Stomach (tissue), 4 donors: ENCODE results near the gene NUTF2.

ENCODE experiments used
- CTCF ChIP-seq, 7 experiments: fragments of 450-650 bp in 4 of 7; fragments of 200-600 bp in 3 of 7; sonication (generic) in 3 of 7; IDR thresholded peaks; one replicate each; pipeline ENCODE4 v1.5.1; 2016 to 2019; ENCODE audit warnings: antibody characterized with exemption in 7 of 7, control low read depth in 2 of 7, mild to moderate bottlenecking in 1 of 7
- POLR2A ChIP-seq, 4 donors: fragments of 450-650 bp; IDR thresholded peaks; one replicate each; pipeline ENCODE4 v1.6.1; 2016; ENCODE audit warnings: antibody characterized with exemption in 4 of 4, control low read depth in 2 of 4, mild to moderate bottlenecking in 1 of 4, moderate library complexity in 1 of 4
- POLR2AphosphoS5 ChIP-seq, 3 donors: sonication (generic); formaldehyde crosslinking; IDR thresholded peaks; one replicate each; pipeline ENCODE4 v1.6.1; 2016; ENCODE audit warnings: antibody characterized with exemption in 3 of 3

GRCh38 chr16:67884684-67885083 lies 38.0 kb downstream of the NUTF2 start, which contains the start of gene NRN1L:
- TF ChIP-seq CTCF (IDR thresholded peaks at IDR 0.05) (no peak), POLR2A (IDR thresholded peaks at IDR 0.05) (no peak), POLR2AphosphoS5 (IDR thresholded peaks at IDR 0.05) (peak in 1 of 3 donors; percentile 72)
